Caco-2 (cell line): ENCODE measurements around the gene CCND2. TPM values are rescaled to one million over a fixed set of nuclear protein-coding genes. Genes with fewer than 3 reads are reported as not detected.

Experiments
- total RNA-seq: library from RNA; stranded (reverse); gene quantifications from 2 replicates; pipeline ENCODE4 v1.2.3, GENCODE V29; 2022

The CCND2 gene
- total RNA-seq, 1 experiment from 2014 or later, result 145 TPM

Other genes starting within 250 kb of the CCND2 start
- gene TIGAR, start 47.5 kb downstream of the CCND2 start, total RNA-seq, result 36.7 and 42.7 TPM in 2 replicates
- gene FGF23, start 106.0 kb downstream of the CCND2 start, total RNA-seq, result 0.16 TPM in 1 of 2 replicates, not detected in the other
- not detected in 2 replicates for gene FGF6, start 172.1 kb downstream of the CCND2 start, total RNA-seq